ENCODE data around the gene EI24. TPM values are rescaled to one million over a fixed set of nuclear protein-coding genes. Genes with fewer than 3 reads are reported as not detected.

EI24 gene
- total and polyA plus RNA-seq, 2 of the 4 experiments (the other 2 are of a cell fraction) = 89.7 to 95.9 TPM

- ChIA-PET CTCF (no interaction called here), POLR2A (ENCODE audit: unreplicated experiment) (no interaction called here)
- no peak overlapping the region for H3K4ac ChIP-seq (ENCODE audit: low read depth, low read length)
- no peaks in the 10 kb centered on the region for H3K9me1 ChIP-seq (ENCODE audit: insufficient read depth, low read length)
- no peak overlapping the region for H2AK5ac ChIP-seq (ENCODE audit: low read depth, low read length)
- dilution Hi-C loops (cut with HindIII; ENCODE audit: low sequenced_read_pairs, unreplicated experiment) = no loop called here
- in situ Hi-C loops (cut with MboI; ENCODE audit: low sequenced_read_pairs) = loop anchor here (25.0 kb wide), 1 partner anchor 958 kb away; no protein-coding TSS in a partner anchor
- H2BK20ac ChIP-seq (ENCODE audit: low read depth, low read length) = no peak overlapping the region
- no peak overlapping the region for H4K91ac ChIP-seq (ENCODE audit: insufficient read depth, low read depth, low read length)
- H3K79me1 ChIP-seq (ENCODE audit: low read depth in 1 of 2, low read length in 2 of 2) = peaks cover 9 to 44% of the 10 kb centered on the region in 2 experiments
- no peak overlapping the region for H3K4me2 ChIP-seq (ENCODE audit: low read depth, low read length)
- intact Hi-C loops (cut with micrococcal nuclease) = no loop called here
- no peaks in the 10 kb centered on the region for H3K9me3 ChIP-seq (ENCODE audit: control insufficient read depth, insufficient read depth, low read length)
- no peak overlapping the region for H2AK9ac ChIP-seq (replicated peaks; ENCODE audit: low read depth, low read length, poor library complexity)
- no peak overlapping the region for H3K14ac ChIP-seq (replicated peaks; ENCODE audit: low read depth, low read length)
- DNase-seq (no peak), ATAC-seq (ENCODE audit: low read depth) (no peak)
- WGBS, 2 experiments (ENCODE audit: extremely low coverage in 2 of 2, insufficient read length in 1 of 2) = no CpG with 5 or more reads among the region's 3 CpGs
- H4K5ac ChIP-seq (ENCODE audit: low read depth, low read length) = no peak overlapping the region
- no peak overlapping the region for H2AFZ ChIP-seq (replicated peaks; ENCODE audit: low read length, poor library complexity)
- no peak overlapping the region for H3K4me3 ChIP-seq (ENCODE audit: insufficient read depth, low read depth, low read length)
- 0 out of 2 replicates have a peak, but pooled peaks cover 2% of the 10 kb centered on the region for H3K4me1 ChIP-seq (ENCODE audit: control insufficient read depth, insufficient read depth, low read length)
- peaks cover 13% of the 10 kb centered on the region for H3K36me3 ChIP-seq (ENCODE audit: control insufficient read depth, insufficient read depth, low read length)
- no peak overlapping the region for H2BK5ac ChIP-seq (ENCODE audit: low read depth, low read length, poor library complexity, severe bottlenecking)
- H3K27me3 ChIP-seq (ENCODE audit: control insufficient read depth, insufficient read depth, low read length) = no peaks in the 10 kb centered on the region
- no peak overlapping the region for H2BK120ac ChIP-seq (ENCODE audit: low read depth, low read length)
- BruUV-seq (replicated peaks) = no TSS peak
- H4K20me1 ChIP-seq (ENCODE audit: insufficient read depth, low read length) = peaks cover 6% of the 10 kb centered on the region; the same call in 1 of the 2 replicates
- H2BK15ac ChIP-seq (ENCODE audit: low read depth, low read length) = no peak overlapping the region
- no peak overlapping the region for H3K27ac ChIP-seq (ENCODE audit: insufficient read depth, low read length)
- H3K23ac ChIP-seq (ENCODE audit: low read depth, low read length) = no peak overlapping the region
- no peak overlapping the region for H3K9ac ChIP-seq (ENCODE audit: low read depth, low read length)
- no peak overlapping the region for H4K8ac ChIP-seq (ENCODE audit: low read depth in 2 of 2, low read length in 2 of 2)
- TF ChIP-seq SMC3 (IDR thresholded peaks at IDR 0.05; ENCODE audit: low read depth, low read length) = no peak
- no peak for TF ChIP-seq MAFK (IDR thresholded peaks at IDR 0.05; ENCODE audit: low read depth, low read length)
- no peak for TF ChIP-seq POLR2A (IDR thresholded peaks at IDR 0.05; ENCODE audit: low read depth, low read length)
- no peak for TF ChIP-seq MAZ (IDR thresholded peaks at IDR 0.05; ENCODE audit: borderline replicate concordance, low read depth, low read length)
- TF ChIP-seq NFE2L2 (IDR thresholded peaks at IDR 0.05; ENCODE audit: low read depth, low read length) = no peak
- TF ChIP-seq CEBPB (IDR thresholded peaks at IDR 0.05; ENCODE audit: low read depth, low read length) = no peak
- no peak overlapping the region for H3K56ac ChIP-seq (ENCODE audit: extremely low read depth, insufficient read depth, low read length)
- H3K18ac ChIP-seq (ENCODE audit: low read depth, low read length) = no peak overlapping the region
Measured at GRCh38 chr11:125594958-125595357, 25.7 kb downstream of the EI24 start.

Data from IMR-90 (cell line).